Brain microvascular endothelial cell (primary cell): ENCODE data around the gene NEGR1.

Experiments used
- DNase-seq: peaks from one replicate; pipeline ENCODE4 v3.0.0-alpha.2; 2020
- H3K27ac ChIP-seq: fragments of 250-450 bp; sonication (Bioruptor Pico); 2 replicates; pipeline ENCODE4 v1.5.1; 2020; ENCODE audit warnings: mild to moderate bottlenecking, moderate library complexity
- H3K27me3 ChIP-seq: fragments of 250-450 bp; sonication (Bioruptor Pico); replicated peaks from 2 replicates; pipeline ENCODE4 v1.5.1; 2020; ENCODE audit warnings: mild to moderate bottlenecking
- H3K36me3 ChIP-seq: fragments of 250-450 bp; sonication (Bioruptor Pico); replicated peaks from 2 replicates; pipeline ENCODE4 v1.5.1; 2020; ENCODE audit warnings: mild to moderate bottlenecking
- H3K4me3 ChIP-seq: 2 replicates; pipeline ENCODE4 v1.5.1; 2011; ENCODE audit warnings: low read depth, mild to moderate bottlenecking, control low read depth, low read length, moderate library complexity
- CTCF ChIP-seq: IDR thresholded peaks from 2 replicates; pipeline ENCODE4 v1.5.1; 2011; ENCODE audit warnings: low read depth, mild to moderate bottlenecking, moderate library complexity, low read length, control low read depth, inconsistent platforms; ENCODE audit errors: missing control alignments
- in situ Hi-C: cut with HindIII; loops from 2 replicates; pipeline ENCODE4 v1.10.0; 2017; ENCODE audit warnings: low sequenced_read_pairs, low pct_ligation_motif_present

The NEGR1 gene

GRCh38 chr1:71350330-71350729 is 932.0 kb downstream of the NEGR1 start:
- DNase-seq = no peak
- in situ Hi-C loops = no loop called here
- H3K27me3 ChIP-seq = no peaks in the 10 kb centered on the region
- no peaks in the 10 kb centered on the region for H3K36me3 ChIP-seq
- TF ChIP-seq CTCF = no peak
- no peak overlapping the region for H3K4me3 ChIP-seq
- no peak overlapping the region for H3K27ac ChIP-seq
